DOHH2 (cell line): ENCODE measurements around the gene ZIC4.

Source experiments
- CTCF ChIP-seq: fragments of 200-600 bp; sonication (generic); IDR thresholded peaks from one replicate; pipeline ENCODE4 v1.5.1; 2014; ENCODE audit warnings: antibody characterized with exemption, mild to moderate bottlenecking, low read depth, low read length; ENCODE audit not compliant: poor library complexity, severe bottlenecking
- EZH2phosphoT487 ChIP-seq: fragments of 200-600 bp; sonication (generic); IDR thresholded peaks from 2 replicates; pipeline ENCODE4 v1.6.1; 2017; ENCODE audit warnings: borderline replicate concordance, mild to moderate bottlenecking, antibody characterized with exemption, low read length, moderate library complexity, mixed read lengths

GRCh38 chr3:147407498-147408187, 1.3 kb upstream of the ZIC4 start:
- TF ChIP-seq EZH2phosphoT487 (no peak), CTCF (no peak)
